HuH-7 (cell line): Measurements from ENCODE around the gene MGAM2.
A peak's percentile ranks its signal among the peaks of the same experiment; 100 is the strongest.

Experiments used
- DNase-seq: peaks from one replicate; pipeline ENCODE4 v3.0.0; 2011; ENCODE audit warnings: low spot score

MGAM2 gene

GRCh38 chr7:142176901-142177300 lies 65.4 kb downstream of the MGAM2 start:
- no peak for DNase-seq

GRCh38 chr7:142177869-142178268 lies 66.4 kb downstream of the MGAM2 start:
- no peak for DNase-seq

GRCh38 chr7:142180426-142180825 lies 68.9 kb downstream of the MGAM2 start:
- DNase-seq = no peak

GRCh38 chr7:142181211-142181610 lies 69.7 kb downstream of the MGAM2 start:
- DNase-seq = no peak

GRCh38 chr7:142181966-142182365 lies 70.4 kb downstream of the MGAM2 start:
- DNase-seq = no peak

- no peak for DNase-seq
These were observed 73.6 kb downstream of the MGAM2 start for GRCh38 chr7:142185069-142185468.

- no peak for DNase-seq
These were observed 74.3 kb downstream of the MGAM2 start for GRCh38 chr7:142185801-142186200.

- no peak for DNase-seq
These were observed 76.6 kb downstream of the MGAM2 start for GRCh38 chr7:142188154-142188553.

- DNase-seq = no peak
These were observed 77.3 kb downstream of the MGAM2 start for GRCh38 chr7:142188846-142189245.

- no peak for DNase-seq
These were observed 82.7 kb downstream of the MGAM2 start for GRCh38 chr7:142194201-142194600.

- DNase-seq = no peak
These were observed 84.7 kb downstream of the MGAM2 start for GRCh38 chr7:142196066-142196840.

- no peak for DNase-seq
These were observed 88.7 kb downstream of the MGAM2 start for GRCh38 chr7:142200206-142200605.

- no peak for DNase-seq
These were observed 117.1 kb downstream of the MGAM2 start for GRCh38 chr7:142228537-142229104.

- peak; percentile 70 for DNase-seq
These were observed 120.2 kb downstream of the MGAM2 start for GRCh38 chr7:142231716-142232115.

- no peak for DNase-seq
These were observed 129.0 kb downstream of the MGAM2 start for GRCh38 chr7:142240546-142240945.

- DNase-seq = no peak
These were observed 132.3 kb downstream of the MGAM2 start for GRCh38 chr7:142243823-142244222.

GRCh38 chr7:142248166-142249160 lies 136.9 kb downstream of the MGAM2 start:
- no peak for DNase-seq

- DNase-seq = no peak
These were observed 138.4 kb downstream of the MGAM2 start for GRCh38 chr7:142249918-142250317.

- DNase-seq = no peak
These were observed 139.2 kb downstream of the MGAM2 start for GRCh38 chr7:142250705-142251104.

GRCh38 chr7:142257958-142258357 lies 146.4 kb downstream of the MGAM2 start, which contains the start of gene PRSS58:
Gene PRSS58 (minus strand): TSS chr7:142258058. CDS start chr7:142257707, 351 bp downstream.
- DNase-seq = no peak

- no peak for DNase-seq
These were observed 152.3 kb downstream of the MGAM2 start for GRCh38 chr7:142263598-142264380.
